ENCODE measurements around the gene HMGXB4. TPM values are rescaled to one million over a fixed set of nuclear protein-coding genes. Genes with fewer than 3 reads are reported as not detected.

The HMGXB4 gene
- total and polyA plus RNA-seq, 2 of the 13 experiments (the other 11 are each of a cell fraction or from before 2014, with no cell fraction given), result 13.9 to 16.3 TPM

GRCh38 chr22:35257321-35258190 is at the start of gene HMGXB4 (continued):
- TF ChIP-seq NFAT5 (CRISPR knock-in tag; IDR thresholded peaks at IDR 0.05) (peak; percentile 69), NONO (IDR thresholded peaks at IDR 0.05) (no peak), NONO (CRISPR knock-in tag; conservative IDR thresholded peaks at IDR 0.05) (peak; percentile 60), MIXL1 (CRISPR knock-in tag; IDR thresholded peaks at IDR 0.05) (peak; percentile 13), GABPA (IDR thresholded peaks at IDR 0.05; ENCODE audit: low read depth, low read length) (no peak), GABPA (CRISPR knock-in tag; IDR thresholded peaks at IDR 0.05; ENCODE audit: low read depth) (peak; percentile 37; the same call in 1 of the 2 replicates), ZNF256 (CRISPR knock-in tag; conservative IDR thresholded peaks at IDR 0.05) (0 out of 2 replicates have a peak, but pooled peaks have one; percentile 13), PRDM10 (CRISPR knock-in tag; IDR thresholded peaks at IDR 0.05; ENCODE audit: low read depth) (no peak), KDM2A (CRISPR knock-in tag; IDR thresholded peaks at IDR 0.05; ENCODE audit: borderline replicate concordance, low read depth) (peak; percentile 92), PAXIP1 (CRISPR knock-in tag; conservative IDR thresholded peaks at IDR 0.05) (peak; percentile 42; the same call in 1 of the 2 replicates), ZMAT3 (CRISPR knock-in tag; conservative IDR thresholded peaks at IDR 0.05) (peak; percentile 88), SRF (IDR thresholded peaks at IDR 0.05; ENCODE audit: low read depth, low read length) (peak; percentile 97), SKI (IDR thresholded peaks at IDR 0.05; ENCODE audit: partially characterized antibody) (no peak), REXO4 (CRISPR knock-in tag; IDR thresholded peaks at IDR 0.05; ENCODE audit: borderline replicate concordance) (peak; percentile 91; the same call in 1 of the 2 replicates), LCORL (IDR thresholded peaks at IDR 0.05) (no peak), LCORL (CRISPR knock-in tag; IDR thresholded peaks at IDR 0.05) (peak; percentile 23; the same call in 1 of the 2 replicates), ZNF616 (CRISPR knock-in tag; IDR thresholded peaks at IDR 0.05; ENCODE audit: low read depth) (peak; percentile 70; the same call in 1 of the 2 replicates), ADNP (CRISPR knock-in tag; IDR thresholded peaks at IDR 0.05) (no peak)

Measured in HepG2 (cell line).